COR-L47 (cell line): ENCODE results near the gene ZNF511.
"Not testable (repeated sequence)": the region's sequence is repeated elsewhere in the genome, so short reads cannot be mapped to it uniquely, and the experiment has no call there.

ENCODE experiments used
- DNase-seq: peaks from one replicate; lab custom pipeline; 2025; lab: John Stamatoyannopoulos, UW

Gene ZNF511

GRCh38 chr10:133314911-133315310, 6.2 kb downstream of the ZNF511 start:
- no peak for DNase-seq

- no peak for DNase-seq
Observed at GRCh38 chr10:133315847-133316246, 7.1 kb downstream of the ZNF511 start.

GRCh38 chr10:133316266-133316665, 7.6 kb downstream of the ZNF511 start:
- no peak for DNase-seq

GRCh38 chr10:133316732-133317131, 8.0 kb downstream of the ZNF511 start:
- DNase-seq, result no peak

- peak; percentile 28 for DNase-seq
Observed at GRCh38 chr10:133318494-133319127, 9.9 kb downstream of the ZNF511 start.

- not testable (repeated sequence) for DNase-seq
Observed at GRCh38 chr10:133320852-133321422, 12.2 kb downstream of the ZNF511 start.

- DNase-seq, result not testable (repeated sequence)
Observed at GRCh38 chr10:133322064-133322709, 13.5 kb downstream of the ZNF511 start.

GRCh38 chr10:133324198-133324792, 15.6 kb downstream of the ZNF511 start:
- DNase-seq, result peak; percentile 70

- no peak for DNase-seq
Observed at GRCh38 chr10:133324857-133325260, 16.1 kb downstream of the ZNF511 start.

GRCh38 chr10:133325440-133326222, 16.9 kb downstream of the ZNF511 start:
- DNase-seq, result no peak

- DNase-seq, result no peak
Observed at GRCh38 chr10:133326223-133326551, 17.5 kb downstream of the ZNF511 start.

GRCh38 chr10:133326745-133327650, 18.3 kb downstream of the ZNF511 start:
- DNase-seq, result no peak

GRCh38 chr10:133327651-133328357, 19.1 kb downstream of the ZNF511 start:
- DNase-seq, result no peak

- DNase-seq, result no peak
Observed at GRCh38 chr10:133328358-133329343, 19.9 kb downstream of the ZNF511 start.

- peak; percentile 50 for DNase-seq
Observed at GRCh38 chr10:133329491-133330202, 20.9 kb downstream of the ZNF511 start.

- DNase-seq, result no peak
Observed at GRCh38 chr10:133332936-133333699, 24.4 kb downstream of the ZNF511 start.

GRCh38 chr10:133334503-133335245, 26.0 kb downstream of the ZNF511 start:
- DNase-seq, result no peak
